Measurements from ENCODE around the gene ZNF746.

DNA sequence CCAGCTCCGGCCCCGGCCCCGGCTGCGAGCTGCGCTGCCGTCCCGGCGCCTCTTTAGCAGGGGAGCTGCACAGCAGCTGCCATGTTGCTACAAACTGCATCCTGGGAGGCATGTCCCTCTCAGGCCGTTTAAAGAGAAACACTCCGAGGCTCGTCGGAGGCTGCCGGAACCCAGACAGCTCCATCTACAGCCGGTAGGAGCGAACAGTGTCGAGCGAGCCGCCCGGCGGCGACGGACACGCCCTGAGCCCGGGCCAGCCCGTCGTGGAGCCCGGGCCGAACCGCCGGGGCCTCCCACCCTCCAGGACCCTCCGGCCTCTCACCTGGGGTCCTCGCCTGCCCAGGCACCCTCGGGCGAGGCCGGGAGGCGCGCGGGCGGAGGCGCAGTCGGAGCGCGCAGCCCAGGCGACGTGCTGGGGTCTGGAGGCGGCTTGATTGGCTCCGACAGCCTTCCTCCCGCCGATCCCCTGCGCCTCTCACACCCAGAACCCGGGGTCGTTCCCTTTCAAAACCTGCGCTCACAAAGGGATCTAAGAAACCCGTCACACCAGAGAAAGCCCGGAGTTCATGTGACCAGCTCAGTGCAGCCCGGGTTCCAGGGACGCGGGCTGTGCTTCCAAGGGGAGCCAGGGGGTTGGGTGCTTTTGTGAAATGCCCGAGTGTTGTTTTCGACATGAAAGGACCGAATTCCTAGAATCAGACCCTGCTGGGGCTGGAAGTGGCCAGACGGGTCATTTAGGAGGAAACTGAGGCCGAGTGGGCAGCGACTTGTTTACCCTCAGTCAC lies 36.9 kb downstream of the ZNF746 start, which contains the start of gene ZNF777:
- TF ChIP-seq, protein P1, sequence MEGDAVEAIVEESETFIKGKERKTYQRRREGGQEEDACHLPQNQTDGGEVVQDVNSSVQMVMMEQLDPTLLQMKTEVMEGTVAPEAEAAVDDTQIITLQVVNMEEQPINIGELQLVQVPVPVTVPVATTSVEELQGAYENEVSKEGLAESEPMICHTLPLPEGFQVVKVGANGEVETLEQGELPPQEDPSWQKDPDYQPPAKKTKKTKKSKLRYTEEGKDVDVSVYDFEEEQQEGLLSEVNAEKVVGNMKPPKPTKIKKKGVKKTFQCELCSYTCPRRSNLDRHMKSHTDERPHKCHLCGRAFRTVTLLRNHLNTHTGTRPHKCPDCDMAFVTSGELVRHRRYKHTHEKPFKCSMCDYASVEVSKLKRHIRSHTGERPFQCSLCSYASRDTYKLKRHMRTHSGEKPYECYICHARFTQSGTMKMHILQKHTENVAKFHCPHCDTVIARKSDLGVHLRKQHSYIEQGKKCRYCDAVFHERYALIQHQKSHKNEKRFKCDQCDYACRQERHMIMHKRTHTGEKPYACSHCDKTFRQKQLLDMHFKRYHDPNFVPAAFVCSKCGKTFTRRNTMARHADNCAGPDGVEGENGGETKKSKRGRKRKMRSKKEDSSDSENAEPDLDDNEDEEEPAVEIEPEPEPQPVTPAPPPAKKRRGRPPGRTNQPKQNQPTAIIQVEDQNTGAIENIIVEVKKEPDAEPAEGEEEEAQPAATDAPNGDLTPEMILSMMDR (IDR thresholded peaks at IDR 0.05; ENCODE audit: low read length) = peak; percentile 78
- TF ChIP-seq EZH2 (optimal IDR thresholded peaks at IDR 0.05; ENCODE audit: low read depth, low read length) (no peak), EZH2phosphoT487 (IDR thresholded peaks at IDR 0.05; ENCODE audit: low read length) (no peak)
